DMS153 (cell line): ENCODE measurements around the gene SLC2A13.
"Not testable (repeated sequence)": the region's sequence is repeated elsewhere in the genome, so short reads cannot be mapped to it uniquely, and the experiment has no call there.

Experiments used
- DNase-seq: peaks from one replicate; lab custom pipeline; 2025; lab: John Stamatoyannopoulos, UW

Gene SLC2A13

GRCh38 chr12:40105265-40105514 lies 691 bp downstream of the SLC2A13 start:
- no peak for DNase-seq

- no peak for DNase-seq
Measured at GRCh38 chr12:40104461-40105264, 1.2 kb downstream of the SLC2A13 start.

- no peak for DNase-seq
Measured at GRCh38 chr12:40103043-40103442, 2.8 kb downstream of the SLC2A13 start.

GRCh38 chr12:40101747-40102146 lies 4.1 kb downstream of the SLC2A13 start:
- DNase-seq: no peak

GRCh38 chr12:40099423-40099853 lies 6.4 kb downstream of the SLC2A13 start:
- DNase-seq: peak; percentile 79

GRCh38 chr12:40098406-40099145 lies 7.3 kb downstream of the SLC2A13 start:
- no peak for DNase-seq

- DNase-seq: no peak
Measured at GRCh38 chr12:40093512-40093911, 12.4 kb downstream of the SLC2A13 start.

GRCh38 chr12:40086471-40086870 lies 19.4 kb downstream of the SLC2A13 start:
- no peak for DNase-seq

GRCh38 chr12:40078266-40078665 lies 27.6 kb downstream of the SLC2A13 start:
- no peak for DNase-seq

- DNase-seq: no peak
Measured at GRCh38 chr12:40075458-40075857, 30.4 kb downstream of the SLC2A13 start.

GRCh38 chr12:40068416-40068815 lies 37.5 kb downstream of the SLC2A13 start:
- DNase-seq: no peak

- no peak for DNase-seq
Measured at GRCh38 chr12:40065636-40066035, 40.2 kb downstream of the SLC2A13 start.

GRCh38 chr12:40063414-40063813 lies 42.5 kb downstream of the SLC2A13 start:
- DNase-seq: peak; percentile 74

- no peak for DNase-seq
Measured at GRCh38 chr12:40058721-40059190, 47.1 kb downstream of the SLC2A13 start.

- no peak for DNase-seq
Measured at GRCh38 chr12:40056373-40056772, 49.5 kb downstream of the SLC2A13 start.

- DNase-seq: no peak
Measured at GRCh38 chr12:40055776-40056175, 50.1 kb downstream of the SLC2A13 start.

GRCh38 chr12:40055228-40055579 lies 50.7 kb downstream of the SLC2A13 start:
- no peak for DNase-seq

- no peak for DNase-seq
Measured at GRCh38 chr12:40054555-40055227, 51.2 kb downstream of the SLC2A13 start.

GRCh38 chr12:40049268-40049667 lies 56.6 kb downstream of the SLC2A13 start:
- DNase-seq: no peak

- not testable (repeated sequence) for DNase-seq
Measured at GRCh38 chr12:40047002-40047401, 58.9 kb downstream of the SLC2A13 start.

GRCh38 chr12:40045656-40046055 lies 60.2 kb downstream of the SLC2A13 start:
- no peak for DNase-seq

GRCh38 chr12:40044396-40044795 lies 61.5 kb downstream of the SLC2A13 start:
- DNase-seq: no peak

- no peak for DNase-seq
Measured at GRCh38 chr12:40039598-40039997, 66.3 kb downstream of the SLC2A13 start.
